Measurements from ENCODE around the gene ACAA1. TPM values are rescaled to one million over a fixed set of nuclear protein-coding genes. Genes with fewer than 3 reads are reported as not detected.

The ACAA1 gene
- total and polyA plus RNA-seq, 9 of the 15 experiments (the other 6 are each of a cell fraction or from before 2014, with no cell fraction given): 4.0 to 88.9 (median 57.2) TPM

- TF ChIP-seq CHD7 (IDR thresholded peaks at IDR 0.05; ENCODE audit: low read depth, low read length): no peak
- no peak for TF ChIP-seq MTA3 (IDR thresholded peaks at IDR 0.05; ENCODE audit: borderline replicate concordance)
- TF ChIP-seq ZNF785 (CRISPR knock-in tag; IDR thresholded peaks at IDR 0.05): no peak
- TF ChIP-seq NUFIP1 (IDR thresholded peaks at IDR 0.05; ENCODE audit: partially characterized antibody): no peak
- peak; percentile 21 for TF ChIP-seq PHF20 (IDR thresholded peaks at IDR 0.05; ENCODE audit: partially characterized antibody)
- no peak for TF ChIP-seq FOSL1 (tag; conservative IDR thresholded peaks at IDR 0.05)
- no peak for TF ChIP-seq NCOR1 (IDR thresholded peaks at IDR 0.05)
- TF ChIP-seq, protein P1, sequence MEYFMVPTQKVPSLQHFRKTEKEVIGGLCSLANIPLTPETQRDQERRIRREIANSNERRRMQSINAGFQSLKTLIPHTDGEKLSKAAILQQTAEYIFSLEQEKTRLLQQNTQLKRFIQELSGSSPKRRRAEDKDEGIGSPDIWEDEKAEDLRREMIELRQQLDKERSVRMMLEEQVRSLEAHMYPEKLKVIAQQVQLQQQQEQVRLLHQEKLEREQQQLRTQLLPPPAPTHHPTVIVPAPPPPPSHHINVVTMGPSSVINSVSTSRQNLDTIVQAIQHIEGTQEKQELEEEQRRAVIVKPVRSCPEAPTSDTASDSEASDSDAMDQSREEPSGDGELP (CRISPR knock-in tag; IDR thresholded peaks at IDR 0.05; ENCODE audit: borderline replicate concordance): peak; percentile 76
- 0 out of 4 replicates have a peak, but pooled peaks of 1 of the 2 experiments have one; percentile 12 for TF ChIP-seq HDAC1 (IDR thresholded peaks at IDR 0.05)
- no peak for TF ChIP-seq FIP1L1 (IDR thresholded peaks at IDR 0.05; ENCODE audit: low read depth, low read length, poor library complexity, severe bottlenecking)
- no peak for TF ChIP-seq ZFP1 (CRISPR knock-in tag; IDR thresholded peaks at IDR 0.05)
- no peak for TF ChIP-seq HNRNPUL1 (IDR thresholded peaks at IDR 0.05; ENCODE audit: low read length)
- no peak for TF ChIP-seq TARDBP (IDR thresholded peaks at IDR 0.05)
- no peak for TF ChIP-seq JUN (IDR thresholded peaks at IDR 0.05; ENCODE audit: borderline replicate concordance, low read depth, low read length)
- TF ChIP-seq JUN (CRISPR knock-in tag; IDR thresholded peaks at IDR 0.05; ENCODE audit: borderline replicate concordance): no peak
- no peak for TF ChIP-seq LCOR (CRISPR knock-in tag; IDR thresholded peaks at IDR 0.05)
- no peak for TF ChIP-seq SMARCB1 (IDR thresholded peaks at IDR 0.05; ENCODE audit: insufficient read length, low read depth)
- no peak for TF ChIP-seq RFX7 (CRISPR knock-in tag; IDR thresholded peaks at IDR 0.05)
- TF ChIP-seq EWSR1 (IDR thresholded peaks at IDR 0.05; ENCODE audit: borderline replicate concordance, low read depth, partially characterized antibody): no peak
Measured at GRCh38 chr3:38136393-38136776, 542 bp downstream of the ACAA1 start (continued).

Data from K562 (cell line).